GM13976 (cell line): Measurements from ENCODE around the gene ASTN2.

Source experiments
- DNase-seq: peaks from one replicate; pipeline ENCODE4 v3.0.0; 2012; ENCODE audit warnings: low spot score
- in situ Hi-C: fragments of 300-500 bp; cut with MboI; formaldehyde crosslinking; loops from one replicate; pipeline ENCODE4 v1.12.0; 2022; ENCODE audit warnings: low sequenced_read_pairs, mixed read lengths, inconsistent platforms; ENCODE audit not compliant: unreplicated experiment
- TF ChIP-seq, protein P1 (sequence below): IDR thresholded peaks from 2 replicates; pipeline ENCODE4 v1.5.1; 2012; ENCODE audit warnings: borderline replicate concordance, mild to moderate bottlenecking; ENCODE audit not compliant: insufficient read depth; ENCODE audit errors: extremely low read depth, missing control alignments, control extremely low read depth

The ASTN2 gene

DNA sequence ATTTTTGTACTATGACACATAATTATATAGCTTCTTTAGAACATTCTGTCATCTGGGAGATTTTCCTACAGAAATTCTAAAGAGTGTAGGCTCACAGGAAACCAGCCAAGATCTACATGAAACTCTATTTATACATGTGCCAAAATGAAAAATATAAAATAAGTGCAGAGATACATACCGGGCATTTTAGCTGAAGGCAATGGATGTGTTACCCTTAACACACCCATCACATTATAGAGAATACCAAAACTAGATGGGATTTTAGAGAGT, 601.9 kb downstream of the ASTN2 start:
- TF ChIP-seq, protein P1, sequence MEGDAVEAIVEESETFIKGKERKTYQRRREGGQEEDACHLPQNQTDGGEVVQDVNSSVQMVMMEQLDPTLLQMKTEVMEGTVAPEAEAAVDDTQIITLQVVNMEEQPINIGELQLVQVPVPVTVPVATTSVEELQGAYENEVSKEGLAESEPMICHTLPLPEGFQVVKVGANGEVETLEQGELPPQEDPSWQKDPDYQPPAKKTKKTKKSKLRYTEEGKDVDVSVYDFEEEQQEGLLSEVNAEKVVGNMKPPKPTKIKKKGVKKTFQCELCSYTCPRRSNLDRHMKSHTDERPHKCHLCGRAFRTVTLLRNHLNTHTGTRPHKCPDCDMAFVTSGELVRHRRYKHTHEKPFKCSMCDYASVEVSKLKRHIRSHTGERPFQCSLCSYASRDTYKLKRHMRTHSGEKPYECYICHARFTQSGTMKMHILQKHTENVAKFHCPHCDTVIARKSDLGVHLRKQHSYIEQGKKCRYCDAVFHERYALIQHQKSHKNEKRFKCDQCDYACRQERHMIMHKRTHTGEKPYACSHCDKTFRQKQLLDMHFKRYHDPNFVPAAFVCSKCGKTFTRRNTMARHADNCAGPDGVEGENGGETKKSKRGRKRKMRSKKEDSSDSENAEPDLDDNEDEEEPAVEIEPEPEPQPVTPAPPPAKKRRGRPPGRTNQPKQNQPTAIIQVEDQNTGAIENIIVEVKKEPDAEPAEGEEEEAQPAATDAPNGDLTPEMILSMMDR = no peak
- in situ Hi-C loops = no loop called here
- DNase-seq = no peak

DNA sequence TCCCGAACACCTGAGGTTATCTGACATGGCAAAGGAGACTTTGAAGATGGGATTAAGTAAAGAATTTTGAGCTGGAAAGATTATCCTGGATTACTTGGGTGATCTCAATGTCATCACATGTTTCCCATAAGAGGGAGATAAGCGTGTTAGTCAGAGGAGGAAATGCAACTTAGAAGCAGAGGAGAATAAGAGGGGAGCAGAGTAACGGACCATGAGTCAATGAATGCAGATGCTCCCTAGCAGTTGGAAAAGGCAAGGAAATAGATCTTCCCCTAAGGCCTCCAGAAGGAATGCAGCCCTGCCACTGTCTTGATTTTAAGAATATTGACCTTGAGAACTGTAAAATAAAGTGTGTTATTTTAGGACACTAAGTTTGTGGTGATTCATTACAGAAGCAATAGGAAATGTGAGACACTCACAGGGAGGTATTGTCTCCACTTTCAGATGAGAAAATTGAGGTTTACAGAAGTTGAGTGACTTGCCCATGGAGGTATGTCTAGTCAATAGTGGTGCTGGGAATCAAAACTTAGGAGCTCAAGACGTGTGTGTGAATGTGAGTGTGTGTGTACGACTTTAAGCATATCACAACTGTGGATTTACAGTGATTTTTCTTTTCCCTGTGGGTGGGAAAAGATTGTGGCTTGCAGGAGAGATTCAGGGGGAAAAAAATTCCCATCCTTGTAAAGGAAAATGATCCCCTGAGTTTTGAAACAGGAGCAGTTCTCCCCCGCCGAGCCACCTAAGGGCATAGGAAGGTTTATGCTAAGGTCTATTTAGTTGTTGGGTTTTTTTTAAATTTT, 602.4 kb downstream of the ASTN2 start:
- in situ Hi-C loops = no loop called here
- TF ChIP-seq, protein P1 = no peak
- DNase-seq = no peak

DNA sequence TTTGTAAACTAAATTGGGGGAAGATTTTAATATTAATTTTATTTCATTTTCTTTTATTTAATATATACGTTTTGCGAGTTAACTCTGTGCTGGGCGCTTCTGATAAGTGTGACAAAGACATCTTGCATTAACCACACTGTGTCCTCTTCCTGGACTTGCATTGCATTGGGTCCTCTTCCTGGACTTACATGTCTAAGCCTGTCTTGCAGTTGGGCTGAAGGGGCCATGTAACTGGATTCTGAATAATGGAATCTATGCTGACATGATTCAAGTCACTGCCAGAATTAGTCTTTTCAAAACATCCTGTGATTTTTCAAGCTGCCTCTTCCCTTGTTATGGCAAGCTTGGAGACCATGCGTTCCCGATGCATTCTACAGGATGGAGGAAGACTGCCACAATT, 605.2 kb downstream of the ASTN2 start:
- DNase-seq = no peak
- in situ Hi-C loops = no loop called here
- TF ChIP-seq, protein P1 = no peak

DNA sequence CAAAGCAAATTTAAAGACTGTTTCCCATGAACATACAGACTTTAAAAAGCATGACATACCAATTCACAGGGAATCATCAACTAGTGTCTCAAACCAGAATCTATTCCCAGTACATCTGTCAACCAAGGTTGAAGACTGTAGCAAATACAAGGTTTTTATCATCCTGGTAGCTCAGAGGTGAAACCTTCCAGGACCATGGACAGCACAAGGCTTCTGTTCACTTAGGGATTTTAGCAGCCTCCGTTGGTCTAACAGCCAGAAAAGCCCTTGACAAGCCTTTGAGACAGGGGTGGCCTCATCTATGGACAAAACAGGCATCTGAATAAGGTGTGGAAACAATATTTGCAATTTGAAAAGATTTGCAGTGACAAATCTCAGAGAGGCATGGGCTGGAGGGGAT, 608.8 kb downstream of the ASTN2 start:
- TF ChIP-seq, protein P1 = no peak
- DNase-seq = no peak
- in situ Hi-C loops = no loop called here

DNA sequence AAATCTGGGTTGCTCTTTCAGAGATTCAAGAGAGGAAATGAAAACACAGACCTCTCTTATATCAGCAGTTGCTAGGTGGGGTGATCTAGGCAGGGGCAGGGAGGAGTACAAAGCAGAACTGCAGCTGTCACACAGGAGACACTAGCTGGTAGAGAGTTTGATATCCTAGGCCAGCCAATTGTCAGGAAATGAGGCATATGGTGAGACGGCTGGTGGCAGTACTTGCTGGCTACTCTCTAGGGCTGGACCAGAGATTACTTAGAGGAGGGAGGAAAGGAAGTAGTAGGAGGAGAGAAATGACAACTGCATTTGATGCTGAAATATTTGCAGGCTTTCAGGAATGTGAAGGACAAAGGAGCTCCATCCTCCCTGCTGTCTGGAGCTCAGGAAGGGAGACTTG, 614.0 kb downstream of the ASTN2 start:
- DNase-seq = peak; percentile 33
- in situ Hi-C loops = no loop called here
- TF ChIP-seq, protein P1 = no peak

DNA sequence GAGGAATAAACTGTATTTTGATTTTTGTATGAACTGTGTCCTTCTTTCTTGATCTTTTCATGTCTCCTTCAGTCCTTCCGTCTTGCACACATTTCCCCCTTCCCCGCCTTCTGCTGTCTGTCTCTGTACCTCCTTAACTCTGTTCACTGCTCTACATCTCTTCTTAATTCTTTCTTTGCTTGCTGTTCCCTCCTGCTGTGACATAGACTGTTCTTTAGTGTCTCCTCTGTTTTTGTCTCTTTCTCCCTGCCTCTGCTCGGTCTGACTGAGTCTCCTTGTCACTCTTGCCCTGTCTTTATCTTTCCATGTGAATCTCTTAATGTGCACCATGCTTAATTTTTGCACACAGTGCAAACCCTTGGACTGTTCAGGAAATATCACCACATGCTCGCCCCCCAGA, 614.8 kb downstream of the ASTN2 start:
- in situ Hi-C loops = no loop called here
- TF ChIP-seq, protein P1 = no peak
- DNase-seq = no peak
